NCI-H82 treated with DMSO at 0.1 percent for 48 hours (cell line): ENCODE data around the gene NSD1.
"Not testable (repeated sequence)": the region's sequence is repeated elsewhere in the genome, so short reads cannot be mapped to it uniquely, and the experiment has no call there.

Source experiments
- DNase-seq: peaks from one replicate; lab custom pipeline; 2025; ENCODE audit not compliant: unreplicated experiment; lab: John Stamatoyannopoulos, UW

Gene NSD1

DNA sequence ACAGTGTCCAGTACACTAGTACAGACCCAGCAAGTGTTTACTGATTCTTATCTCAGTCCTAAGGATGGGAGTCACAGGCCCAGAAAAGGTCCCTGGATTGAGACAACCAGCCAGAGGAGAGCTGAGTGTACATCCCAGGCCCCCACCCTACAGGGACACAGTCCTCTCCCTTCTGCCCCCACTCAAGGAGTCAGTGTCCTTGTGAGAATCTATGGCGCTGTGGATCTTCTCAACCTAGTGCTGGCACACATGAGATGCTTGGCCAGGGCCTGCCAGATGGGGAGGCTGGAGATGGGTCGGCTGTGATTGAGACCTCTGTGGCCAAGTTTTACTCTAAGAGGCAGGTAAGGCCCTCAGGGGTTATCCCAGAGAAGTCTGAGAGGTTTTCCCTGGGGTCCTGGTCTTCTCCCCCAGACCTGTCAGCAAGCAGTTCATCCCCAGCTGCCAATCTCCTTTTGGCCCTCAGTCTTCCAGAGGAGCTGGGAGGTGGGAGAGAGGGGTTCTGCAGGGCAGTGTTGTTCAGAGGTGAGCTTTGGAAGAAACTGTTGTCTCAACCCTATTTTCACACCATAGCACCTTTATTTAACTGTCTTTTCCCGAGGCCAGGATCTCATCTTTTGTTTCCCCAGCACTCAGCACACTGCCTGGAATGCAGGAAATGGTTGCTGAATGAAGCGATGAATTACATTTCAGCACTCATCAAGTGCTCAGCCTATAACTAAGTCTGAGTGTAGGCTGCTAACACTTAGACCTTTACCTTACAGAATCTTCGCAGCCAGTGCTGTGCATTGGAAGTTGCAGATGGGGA lies 3.2 kb upstream of the NSD1 start:
- DNase-seq: no peak

- DNase-seq: no peak
Measured at GRCh38 chr5:177131019-177131320, 2.6 kb upstream of the NSD1 start.

GRCh38 chr5:177131352-177132135 lies 2.0 kb upstream of the NSD1 start:
- no peak for DNase-seq

DNA sequence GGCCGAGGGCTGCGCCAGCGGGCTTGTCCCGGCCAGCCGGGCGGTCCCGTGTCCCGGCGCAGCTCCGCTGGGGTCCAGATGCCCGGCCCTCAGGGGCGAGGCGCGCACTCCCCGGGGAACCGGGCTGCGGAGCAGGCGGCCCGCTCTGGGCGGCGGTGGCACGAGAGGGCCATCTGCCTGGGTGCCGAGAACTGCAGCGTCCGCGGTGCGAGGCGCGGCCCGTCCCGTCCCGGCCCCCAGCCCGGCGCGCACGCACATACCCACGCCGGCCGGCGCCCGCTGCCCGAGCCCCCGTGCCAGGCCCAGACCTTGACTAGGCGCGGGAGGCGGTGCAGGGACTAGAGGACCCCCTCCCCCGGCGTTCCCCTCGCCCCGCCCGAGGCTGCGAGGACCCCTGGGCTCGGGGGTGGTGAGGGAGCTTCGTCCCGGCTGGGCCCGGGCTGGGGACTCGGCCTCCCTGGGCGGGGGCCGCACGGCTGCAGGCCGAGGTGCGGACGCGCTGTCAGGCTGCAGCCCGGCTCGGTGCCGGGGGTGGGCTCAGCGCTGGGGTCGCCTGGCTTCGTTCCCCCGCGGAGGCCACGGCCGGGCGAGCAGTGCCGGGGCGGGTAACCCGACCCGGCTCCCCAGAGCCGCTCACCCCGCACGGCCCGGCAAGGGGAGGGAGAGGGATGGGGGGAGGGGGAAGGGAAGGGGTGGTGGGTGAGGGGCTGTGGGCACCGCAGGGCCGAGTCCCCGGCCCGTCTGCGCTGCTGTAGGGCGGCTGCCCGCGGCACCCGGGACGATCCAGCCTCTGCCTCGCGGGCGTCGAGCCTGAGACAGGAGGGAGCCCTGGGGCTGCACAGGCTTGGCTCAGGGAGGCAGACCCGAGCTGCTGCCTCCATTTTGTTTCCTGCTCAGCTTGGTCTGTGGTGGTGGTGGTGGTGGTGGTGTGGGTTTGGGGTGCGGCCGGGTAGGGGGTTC lies 1.2 kb upstream of the NSD1 start:
- DNase-seq: no peak

DNA sequence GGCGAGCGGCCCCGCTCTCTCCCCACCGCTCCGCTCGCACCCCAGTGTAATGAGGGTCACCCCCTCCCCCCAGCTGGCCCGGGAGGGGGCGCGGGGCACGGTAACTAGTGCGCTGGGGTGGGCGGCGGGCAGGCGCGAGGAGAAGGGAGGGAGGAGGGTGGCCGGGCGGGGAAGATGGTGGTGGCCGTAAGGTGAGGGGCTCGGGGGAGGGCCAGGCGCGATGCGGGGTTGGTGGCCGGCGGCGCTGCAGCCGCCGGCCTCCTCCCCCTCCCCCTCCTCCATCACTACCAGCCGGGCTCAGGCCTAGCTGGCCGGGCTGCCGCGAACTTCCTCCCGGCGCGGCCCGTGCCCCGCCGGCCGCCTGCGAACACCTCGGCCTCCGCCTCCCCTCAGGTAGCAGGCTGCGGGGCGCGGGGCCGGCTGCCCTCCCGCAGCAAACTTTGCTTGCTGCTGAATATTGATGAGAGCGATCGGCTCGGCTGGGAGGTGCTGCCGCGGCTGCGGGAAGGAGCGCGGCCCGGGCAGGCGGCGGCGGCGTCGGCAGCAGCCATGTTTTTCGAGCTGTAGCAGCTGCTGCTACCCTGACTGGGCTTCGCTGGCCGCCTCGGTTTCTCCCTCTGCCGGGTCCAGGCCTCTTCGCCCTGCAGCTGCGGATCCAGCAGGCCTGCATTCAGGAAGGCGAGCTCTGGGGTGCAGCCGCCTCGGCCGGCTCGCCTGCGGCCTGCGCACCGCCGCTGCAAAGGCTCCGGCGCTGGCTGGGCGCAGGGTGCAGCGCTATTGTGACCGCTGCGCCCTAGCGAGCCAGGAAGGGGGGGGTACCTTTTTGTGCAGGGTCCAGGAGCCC lies 502 bp downstream of the NSD1 start:
- DNase-seq: no peak

DNA sequence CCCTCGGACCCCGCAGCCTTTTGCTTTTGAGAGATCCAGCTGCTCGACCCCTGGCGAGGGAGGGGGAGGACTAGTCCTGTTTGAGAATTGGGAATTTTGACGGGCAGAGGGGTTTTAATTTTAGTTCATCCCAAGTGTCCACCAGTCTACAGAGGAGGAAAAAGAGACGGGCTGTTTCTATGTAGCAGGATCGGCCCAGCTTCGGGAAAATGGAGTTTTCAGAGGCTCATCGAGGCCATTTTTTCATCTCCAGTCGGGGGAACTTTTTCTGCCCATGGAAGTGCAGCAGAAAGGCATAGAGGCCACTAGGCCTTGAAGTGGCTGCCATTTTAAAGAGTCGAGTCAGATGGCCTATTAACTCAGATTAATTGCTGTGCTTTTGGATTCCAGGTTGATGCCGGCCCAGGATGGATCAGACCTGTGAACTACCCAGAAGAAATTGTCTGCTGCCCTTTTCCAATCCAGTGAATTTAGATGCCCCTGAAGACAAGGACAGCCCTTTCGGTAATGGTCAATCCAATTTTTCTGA lies 1.2 kb downstream of the NSD1 start:
- DNase-seq: peak; percentile 8

- no peak for DNase-seq
Measured at GRCh38 chr5:177140312-177140711, 6.7 kb downstream of the NSD1 start.

DNA sequence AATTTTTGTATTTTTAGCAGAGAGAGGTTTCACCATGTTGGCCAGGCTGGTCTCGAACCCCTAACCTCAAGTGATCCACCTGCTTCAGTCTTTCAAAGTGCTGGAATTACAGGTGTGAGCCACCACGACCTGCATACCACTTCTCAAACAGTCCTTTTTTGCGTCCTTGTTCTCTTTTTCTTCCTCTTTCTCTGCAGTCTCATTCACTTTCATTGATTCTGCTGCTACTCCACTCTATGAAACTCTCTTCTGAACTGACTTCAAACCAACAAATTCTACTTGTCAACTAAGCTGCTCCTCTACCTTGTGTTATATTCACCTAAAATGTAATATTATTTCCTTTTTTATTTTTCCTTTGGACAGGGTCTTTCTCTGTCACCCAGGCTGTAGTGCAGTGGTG lies 7.9 kb downstream of the NSD1 start:
- no peak for DNase-seq

DNA sequence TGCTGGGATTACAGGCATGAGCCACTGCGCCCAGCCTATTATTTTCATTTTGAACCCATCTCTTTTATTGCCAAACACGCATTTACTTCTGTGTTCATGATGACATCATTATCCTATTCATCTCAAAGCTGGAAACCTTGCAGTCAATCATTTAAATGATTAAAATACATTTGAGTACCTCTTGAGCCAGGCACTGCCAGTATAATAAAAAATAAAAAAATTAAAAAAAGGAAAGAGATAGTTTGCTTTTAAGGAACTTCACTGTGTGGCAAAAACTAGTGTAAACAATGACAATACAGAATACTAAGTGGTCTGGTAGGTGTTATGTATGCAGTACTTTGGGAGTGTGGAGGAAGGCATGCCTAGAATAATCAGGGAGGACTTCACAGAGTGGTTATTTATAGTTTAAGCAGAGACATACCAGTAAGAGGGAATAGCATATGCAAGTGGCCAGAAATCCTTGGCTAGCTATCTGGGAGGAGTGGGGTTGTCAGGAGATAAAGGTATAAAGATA lies 8.6 kb downstream of the NSD1 start:
- no peak for DNase-seq

- no peak for DNase-seq
Measured at GRCh38 chr5:177142778-177143177, 9.2 kb downstream of the NSD1 start.

- no peak for DNase-seq
Measured at GRCh38 chr5:177146891-177147638, 13.5 kb downstream of the NSD1 start.

DNA sequence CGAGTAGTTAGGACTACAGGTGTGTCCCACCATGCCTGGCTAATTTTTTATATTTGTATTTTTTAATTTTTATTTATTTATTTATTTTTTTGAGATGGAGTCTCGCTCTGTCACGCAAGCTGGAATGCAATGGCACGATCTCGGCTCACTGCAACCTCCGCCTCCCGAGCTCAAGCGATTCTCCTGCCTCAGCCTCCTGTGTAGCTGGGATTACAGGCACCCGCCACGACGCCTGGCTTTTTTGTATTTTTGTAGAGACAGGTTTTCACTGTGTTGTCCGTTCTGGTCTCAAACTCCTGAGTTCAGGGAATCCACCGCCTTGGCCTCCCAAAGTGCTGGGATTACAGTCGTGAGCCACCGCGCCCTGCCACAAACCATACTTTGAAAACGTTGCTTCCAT lies 16.5 kb downstream of the NSD1 start:
- not testable (repeated sequence) for DNase-seq

DNA sequence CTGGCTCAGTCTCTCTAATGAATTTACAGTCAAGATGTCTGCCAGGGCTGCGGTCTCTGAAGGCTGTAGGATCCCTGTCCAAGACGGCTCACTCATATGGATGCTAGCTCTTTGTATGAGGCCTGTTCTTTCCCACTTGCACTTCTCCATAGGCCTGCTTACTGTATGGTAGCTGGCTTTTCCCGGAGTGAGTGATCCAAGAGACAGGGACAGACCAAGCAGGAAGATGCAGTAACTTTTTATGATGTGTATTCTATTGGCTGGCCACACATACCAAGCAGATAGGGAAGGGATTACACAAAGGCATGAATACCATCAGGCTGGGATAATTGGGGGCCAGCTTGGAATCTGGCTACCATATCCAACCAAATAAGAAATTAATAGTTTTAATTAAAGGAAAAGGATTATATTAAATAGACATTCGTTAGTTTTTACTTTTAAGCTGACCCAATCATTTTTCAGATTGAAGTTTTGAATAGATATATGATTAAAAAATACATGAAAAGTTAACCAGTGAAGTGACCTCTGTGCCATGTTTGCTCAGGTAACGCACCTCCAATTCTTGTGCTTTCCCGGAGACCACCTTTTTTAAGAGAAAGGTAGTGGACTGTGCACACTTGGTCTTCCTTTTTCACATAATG lies 20.6 kb downstream of the NSD1 start:
- no peak for DNase-seq

DNA sequence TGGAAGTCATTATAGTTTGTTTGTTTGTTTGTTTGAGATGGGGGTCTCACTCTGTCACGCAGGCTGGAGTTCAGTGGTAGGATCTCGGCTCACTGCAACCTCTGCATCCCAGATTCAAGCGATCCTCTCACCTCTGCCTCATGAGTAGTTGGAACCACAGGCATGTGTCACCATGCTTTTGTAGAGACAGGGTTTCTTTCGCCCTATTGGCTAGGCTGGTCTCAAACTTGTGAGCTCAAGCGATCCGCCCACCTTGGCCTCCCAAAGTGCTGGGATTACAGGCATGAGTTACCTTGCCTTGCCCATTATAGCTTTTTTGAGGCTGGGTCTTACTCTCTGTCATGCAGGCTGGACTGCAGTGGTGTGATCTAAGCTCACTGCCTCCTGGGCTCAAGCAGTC lies 28.8 kb downstream of the NSD1 start:
- DNase-seq: no peak

- DNase-seq: no peak
Measured at GRCh38 chr5:177163500-177163899, 29.9 kb downstream of the NSD1 start.

DNA sequence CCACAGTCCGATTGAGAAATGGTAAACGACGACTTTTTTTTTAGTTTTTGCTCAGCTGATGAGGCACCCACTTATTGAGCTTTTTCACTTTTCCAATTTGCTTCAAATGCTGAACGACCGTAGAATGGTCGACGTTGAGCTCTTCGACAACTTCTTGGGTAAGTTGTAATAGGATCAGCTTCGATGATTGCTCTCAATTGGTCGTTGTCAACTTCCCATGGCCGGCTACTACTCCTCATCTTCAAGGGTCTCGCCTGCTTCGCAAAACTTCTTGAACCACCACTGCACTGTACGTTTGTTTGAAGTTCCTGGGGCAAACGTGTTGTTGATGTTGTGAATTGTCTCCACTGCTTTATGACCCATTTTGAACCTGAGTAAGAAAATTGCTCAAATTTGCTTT lies 35.7 kb downstream of the NSD1 start:
- DNase-seq: no peak

GRCh38 chr5:177171961-177172360 lies 38.4 kb downstream of the NSD1 start:
- DNase-seq: no peak

- no peak for DNase-seq
Measured at GRCh38 chr5:177175336-177175735, 41.8 kb downstream of the NSD1 start.

DNA sequence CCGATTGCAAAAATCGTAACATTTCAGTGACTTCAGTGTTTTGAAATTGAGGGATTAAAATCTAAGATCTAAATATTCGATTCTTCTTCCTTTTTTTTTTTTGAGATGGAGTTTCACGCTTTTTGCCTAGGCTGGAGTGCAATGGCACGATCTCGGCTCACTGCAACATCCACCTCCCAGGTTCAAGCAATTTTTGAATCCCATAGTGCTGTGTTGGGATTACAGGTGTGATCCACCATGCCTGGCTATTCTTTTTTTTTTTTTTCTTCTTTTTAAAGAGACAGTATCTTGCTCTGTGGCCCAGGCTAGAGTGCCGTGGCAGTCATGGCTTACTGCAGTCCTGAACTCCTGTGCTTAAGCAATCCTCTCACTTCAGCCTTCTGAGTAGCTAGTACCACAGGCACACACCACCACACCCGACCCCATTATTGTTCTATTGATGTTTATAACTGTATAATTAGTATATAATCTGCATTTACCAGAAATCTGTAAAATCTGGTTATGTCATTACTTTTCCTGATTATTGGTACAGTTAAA lies 42.7 kb downstream of the NSD1 start:
- no peak for DNase-seq
